Measurements from ENCODE around the gene SPACA7. TPM values are rescaled to one million over a fixed set of nuclear protein-coding genes. Genes with fewer than 3 reads are reported as not detected.

The SPACA7 gene
- total and polyA plus RNA-seq, 4 donors, result not detected

GRCh38 chr13:112374271-112374670 lies 1.9 kb upstream of the SPACA7 start:
- Histone ChIP-seq H3K9me3 (ENCODE audit: control insufficient read depth in 4 of 4, low read length in 3 of 4) (peaks cover 0 to 3% (median 0%) of the 10 kb centered on the region in 4 donors), H3K36me3 (ENCODE audit: control insufficient read depth in 4 of 4, insufficient read depth in 3 of 4, low read depth in 1 of 4, low read length in 3 of 4) (peaks cover 0 to 5% (median under 1%) of the 10 kb centered on the region in 4 donors), H3K27me3 (ENCODE audit: control insufficient read depth in 4 of 4, insufficient read depth in 4 of 4, low read length in 3 of 4) (no peaks in the 10 kb centered on the region), H3K4me1 (ENCODE audit: control insufficient read depth in 4 of 4, insufficient read depth in 4 of 4, low read length in 3 of 4) (no peaks in the 10 kb centered on the region), H3K9ac (ENCODE audit: low read depth in 1 of 2, low read length in 2 of 2) (no peak overlapping the region), H3K27ac (ENCODE audit: low read depth in 1 of 2, low read length in 2 of 2) (no peak overlapping the region), H3K4me3 (ENCODE audit: low read depth in 1 of 3, low read length in 3 of 3) (no peak overlapping the region)
- 80% methylated on average over 10 of the region's 10 CpGs for WGBS
- peak; percentile 2 for DNase-seq (ENCODE audit: low spot score)
- TF ChIP-seq GABPA (IDR thresholded peaks at IDR 0.05 in 1 of 2, conservative IDR thresholded peaks at IDR 0.05 in 1 of 2) (no peak), RAD21 (IDR thresholded peaks at IDR 0.05) (no peak), ZBTB33 (IDR thresholded peaks at IDR 0.05) (no peak), MAX (IDR thresholded peaks at IDR 0.05) (no peak), NR2F2 (IDR thresholded peaks at IDR 0.05) (no peak), CTCF (IDR thresholded peaks at IDR 0.05; ENCODE audit: low read depth, low read length, missing input control) (no peak), JUND (IDR thresholded peaks at IDR 0.05) (no peak), YY1 (IDR thresholded peaks at IDR 0.05) (no peak), RXRA (IDR thresholded peaks at IDR 0.05) (no peak), FOXA2 (IDR thresholded peaks at IDR 0.05) (no peak), REST (IDR thresholded peaks at IDR 0.05) (no peak), TAF1 (conservative IDR thresholded peaks at IDR 0.05) (no peak), HNF4A (conservative IDR thresholded peaks at IDR 0.05) (no peak), FOXA1 (IDR thresholded peaks at IDR 0.05) (no peak), EGR1 (IDR thresholded peaks at IDR 0.05; ENCODE audit: low read depth in 2 of 2) (no peak), ATF3 (IDR thresholded peaks at IDR 0.05) (no peak), SP1 (IDR thresholded peaks at IDR 0.05) (no peak), HNF4G (IDR thresholded peaks at IDR 0.05) (no peak)
